Right atrium auricular region (tissue), 2 donors: ENCODE data around the gene SQSTM1. TPM values are rescaled to one million over a fixed set of nuclear protein-coding genes. Genes with fewer than 3 reads are reported as not detected.

ENCODE experiments used
- DNase-seq: peaks from one replicate; pipeline ENCODE4 v3.0.0-alpha.2; 2019; ENCODE audit warnings: low spot score
- H3K27ac ChIP-seq, 2 donors: fragments of 200-600 bp; sonication (generic); 1 replicate in 1 of 2; 2 replicates in 1 of 2; pipeline ENCODE4 v1.5.1; 2016 to 2019
- H3K27me3 ChIP-seq, 2 donors: fragments of 200-600 bp; sonication (generic); one replicate each; pipeline versions ENCODE4 v1.5.1 to v1.6.0; 2017 to 2019
- H3K36me3 ChIP-seq: fragments of 200-600 bp; sonication (generic); one replicate; pipeline ENCODE4 v1.5.1; 2016
- H3K4me1 ChIP-seq, 2 donors: fragments of 200-600 bp; sonication (generic); one replicate each; pipeline versions ENCODE4 v1.5.1 to v1.6.0; 2017 to 2019
- H3K4me3 ChIP-seq, 2 donors: fragments of 200-600 bp; sonication (generic); 1 replicate in 1 of 2; 2 replicates in 1 of 2; pipeline ENCODE4 v1.5.1; 2017 to 2019; ENCODE audit warnings: mild to moderate bottlenecking in 1 of 2, moderate library complexity in 1 of 2
- H3K9me3 ChIP-seq, 2 donors: fragments of 200-600 bp; sonication (generic); one replicate each; pipeline ENCODE4 v1.5.1; 2019
- total RNA-seq, 2 donors: library from RNA; depleted of rRNA; stranded (reverse); fragments of >200 nt; gene quantifications; one replicate each; pipeline ENCODE4 v1.1.0, GENCODE V29; 2016
- TF ChIP-seq, protein P1 (sequence below), 2 donors: fragments of 200-600 bp; sonication (generic); IDR thresholded peaks; one replicate each; pipeline ENCODE4 v1.5.1; 2019; ENCODE audit warnings: antibody characterized with exemption in 2 of 2

Gene SQSTM1
- total RNA-seq, 2 donors from 2014 or later: 379 to 436 TPM

DNA sequence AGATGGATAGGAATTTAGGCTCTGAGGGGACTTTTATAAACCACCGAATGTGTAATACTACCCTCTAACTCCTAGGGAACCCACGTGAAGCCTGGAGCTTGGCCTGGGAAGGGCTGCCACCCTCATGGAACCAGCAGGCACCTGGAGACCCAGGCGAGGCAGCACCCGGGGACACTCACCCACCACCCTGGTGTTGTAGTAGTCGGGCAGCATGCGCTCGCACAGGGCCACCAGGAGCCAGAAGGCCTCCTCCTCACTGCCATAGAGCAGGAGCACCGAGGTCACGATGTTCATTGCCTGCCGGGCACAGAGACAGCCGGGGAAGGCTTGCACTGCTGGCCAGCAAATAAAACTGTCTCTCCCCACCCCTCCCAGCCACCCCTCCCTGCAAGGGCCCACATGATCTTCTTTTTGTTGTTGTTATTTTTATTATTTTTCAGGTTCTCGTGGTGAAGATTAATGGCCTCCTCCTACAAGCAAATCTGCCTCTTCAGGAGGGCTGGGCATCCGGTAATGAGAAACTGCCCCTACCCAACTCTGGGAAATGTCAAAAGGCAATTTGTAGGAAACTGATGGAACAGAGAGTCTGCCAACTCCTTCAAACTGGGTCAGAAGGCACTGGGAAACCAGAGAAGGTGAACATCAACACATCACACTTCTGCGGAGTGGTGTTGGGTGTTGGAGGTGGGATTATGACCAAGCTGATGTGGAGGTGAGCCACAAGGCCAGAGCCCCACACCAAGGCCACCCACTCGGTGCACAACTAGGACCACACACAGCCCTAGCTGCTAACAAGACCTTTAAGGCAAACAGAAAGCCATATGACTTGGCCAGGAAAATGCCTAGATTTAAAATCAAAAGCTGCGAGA lies 55.3 kb downstream of the SQSTM1 start:
- Histone ChIP-seq H3K27me3 (no peaks in the 10 kb centered on the region), H3K9me3 (no peaks in the 10 kb centered on the region), H3K4me3 (no peak overlapping the region), H3K4me1 (no peaks in the 10 kb centered on the region), H3K27ac (no peak overlapping the region), H3K36me3 (peaks cover 59% of the 10 kb centered on the region)
- TF ChIP-seq, protein P1, sequence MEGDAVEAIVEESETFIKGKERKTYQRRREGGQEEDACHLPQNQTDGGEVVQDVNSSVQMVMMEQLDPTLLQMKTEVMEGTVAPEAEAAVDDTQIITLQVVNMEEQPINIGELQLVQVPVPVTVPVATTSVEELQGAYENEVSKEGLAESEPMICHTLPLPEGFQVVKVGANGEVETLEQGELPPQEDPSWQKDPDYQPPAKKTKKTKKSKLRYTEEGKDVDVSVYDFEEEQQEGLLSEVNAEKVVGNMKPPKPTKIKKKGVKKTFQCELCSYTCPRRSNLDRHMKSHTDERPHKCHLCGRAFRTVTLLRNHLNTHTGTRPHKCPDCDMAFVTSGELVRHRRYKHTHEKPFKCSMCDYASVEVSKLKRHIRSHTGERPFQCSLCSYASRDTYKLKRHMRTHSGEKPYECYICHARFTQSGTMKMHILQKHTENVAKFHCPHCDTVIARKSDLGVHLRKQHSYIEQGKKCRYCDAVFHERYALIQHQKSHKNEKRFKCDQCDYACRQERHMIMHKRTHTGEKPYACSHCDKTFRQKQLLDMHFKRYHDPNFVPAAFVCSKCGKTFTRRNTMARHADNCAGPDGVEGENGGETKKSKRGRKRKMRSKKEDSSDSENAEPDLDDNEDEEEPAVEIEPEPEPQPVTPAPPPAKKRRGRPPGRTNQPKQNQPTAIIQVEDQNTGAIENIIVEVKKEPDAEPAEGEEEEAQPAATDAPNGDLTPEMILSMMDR (IDR thresholded peaks at IDR 0.05): no peak
- DNase-seq: no peak

- no peaks in the 10 kb centered on the region for H3K27me3 ChIP-seq
- no peaks in the 10 kb centered on the region for H3K4me1 ChIP-seq
- H3K27ac ChIP-seq: no peak overlapping the region
- TF ChIP-seq, protein P1 (IDR thresholded peaks at IDR 0.05): no peak
- DNase-seq: no peak
- H3K36me3 ChIP-seq: peaks cover 55% of the 10 kb centered on the region
- H3K4me3 ChIP-seq: no peak overlapping the region
- no peaks in the 10 kb centered on the region for H3K9me3 ChIP-seq
Observed at GRCh38 chr5:179876610-179876952, 55.9 kb downstream of the SQSTM1 start.

DNA sequence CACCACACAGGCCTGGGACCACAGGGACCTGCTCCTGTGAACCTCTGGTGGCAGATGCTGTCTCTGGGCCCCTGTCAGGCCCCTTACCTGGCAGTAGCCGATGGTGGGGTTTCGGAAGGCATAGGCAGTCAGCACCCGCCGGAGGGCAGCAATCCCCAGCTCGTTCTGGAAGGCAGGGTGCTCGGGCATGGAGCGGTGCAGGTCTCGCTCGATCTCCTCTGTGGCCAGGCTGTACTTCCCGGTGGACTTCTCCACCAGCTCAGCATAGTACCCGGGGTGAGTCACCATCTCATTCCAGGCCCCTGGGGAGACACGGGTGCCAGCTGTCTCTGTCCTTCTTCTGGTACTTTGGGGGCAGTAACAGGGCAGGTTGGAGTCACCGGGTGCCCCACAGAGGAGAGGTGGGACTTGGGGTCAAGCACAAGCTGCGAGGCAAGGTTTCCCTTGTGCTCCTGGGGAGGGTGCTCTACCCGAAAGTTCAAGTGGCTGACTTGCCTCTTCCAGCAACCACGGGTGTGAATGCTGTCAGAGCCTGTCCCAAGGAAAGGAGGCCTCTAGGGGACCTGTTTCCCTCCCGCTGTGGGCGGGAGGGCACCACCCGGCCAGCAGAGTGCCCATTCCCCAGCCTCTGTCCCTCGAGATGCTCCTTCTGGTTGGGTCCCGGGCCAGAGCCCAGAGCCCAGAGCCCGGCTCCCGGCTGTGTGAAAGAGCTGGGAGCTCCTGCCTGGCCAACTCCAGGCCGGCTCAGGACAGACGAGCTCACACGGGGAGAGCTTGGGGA lies 57.7 kb downstream of the SQSTM1 start:
- Histone ChIP-seq H3K9me3 (peaks cover 0 to 13% of the 10 kb centered on the region in 2 donors), H3K27ac (no peak overlapping the region), H3K27me3 (no peaks in the 10 kb centered on the region), H3K4me3 (no peak overlapping the region), H3K36me3 (peaks cover 48% of the 10 kb centered on the region), H3K4me1 (no peaks in the 10 kb centered on the region)
- TF ChIP-seq, protein P1 (IDR thresholded peaks at IDR 0.05): no peak
- DNase-seq: no peak

DNA sequence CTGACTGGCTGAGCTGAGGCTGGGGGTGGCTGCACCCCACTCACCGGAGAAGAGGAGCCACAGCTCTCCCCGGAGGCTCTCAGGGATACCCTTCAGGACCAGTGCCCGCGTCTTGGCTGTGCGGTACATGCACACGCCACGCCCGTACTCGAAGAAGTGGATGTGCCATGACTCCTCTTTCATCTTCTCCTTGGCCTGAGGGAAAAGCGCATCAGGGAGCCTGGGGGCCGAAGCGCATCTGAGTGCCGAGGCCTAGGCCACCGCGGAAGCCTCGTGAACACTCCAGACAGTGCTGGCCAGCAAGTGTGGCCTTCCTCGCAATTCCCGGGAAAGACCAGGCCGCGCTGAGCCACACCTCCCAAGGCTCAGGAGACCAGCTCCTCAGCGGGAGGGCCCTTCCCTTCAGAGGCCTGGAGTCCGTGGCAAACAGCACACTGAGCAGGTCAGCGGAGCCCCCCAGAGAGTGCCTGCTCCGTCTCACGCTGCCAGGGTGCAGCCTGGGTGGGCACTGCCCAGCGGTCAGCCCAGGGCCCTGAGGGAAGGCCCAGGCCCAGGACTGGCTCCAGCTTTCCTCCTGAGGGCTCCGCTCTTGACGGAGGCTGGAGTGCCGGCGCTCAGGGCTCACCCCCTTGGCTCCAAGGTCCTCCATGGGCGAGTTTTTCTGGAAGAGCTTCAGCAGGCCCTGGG lies 58.4 kb downstream of the SQSTM1 start:
- no peak overlapping the region for H3K27ac ChIP-seq
- no peak overlapping the region for H3K4me3 ChIP-seq
- H3K4me1 ChIP-seq: no peaks in the 10 kb centered on the region
- no peak for DNase-seq
- peaks cover 48% of the 10 kb centered on the region for H3K36me3 ChIP-seq
- TF ChIP-seq, protein P1 (IDR thresholded peaks at IDR 0.05): no peak
- H3K9me3 ChIP-seq: peaks cover 5 to 13% of the 10 kb centered on the region in 2 donors
- no peaks in the 10 kb centered on the region for H3K27me3 ChIP-seq

- H3K27ac ChIP-seq: no peak overlapping the region
- no peaks in the 10 kb centered on the region for H3K27me3 ChIP-seq
- TF ChIP-seq, protein P1 (IDR thresholded peaks at IDR 0.05): no peak
- peaks cover 5 to 13% of the 10 kb centered on the region in 2 donors for H3K9me3 ChIP-seq
- no peak overlapping the region for H3K4me3 ChIP-seq
- DNase-seq: no peak
- peaks cover 48% of the 10 kb centered on the region for H3K36me3 ChIP-seq
- no peaks in the 10 kb centered on the region for H3K4me1 ChIP-seq
Observed at GRCh38 chr5:179879690-179880010, 58.9 kb downstream of the SQSTM1 start.
